GM21515 (cell line): ENCODE measurements around the gene IRGQ.
A peak's percentile ranks its signal among the peaks of the same experiment; 100 is the strongest.
"Not testable (repeated sequence)": the region's sequence is repeated elsewhere in the genome, so short reads cannot be mapped to it uniquely, and the experiment has no call there.

Source experiments
- ATAC-seq: cut with Tn5 transposase; IDR thresholded peaks from one replicate; pipeline ENCODE4 v1.9.1; 2021; ENCODE audit not compliant: unreplicated experiment

Gene IRGQ

DNA sequence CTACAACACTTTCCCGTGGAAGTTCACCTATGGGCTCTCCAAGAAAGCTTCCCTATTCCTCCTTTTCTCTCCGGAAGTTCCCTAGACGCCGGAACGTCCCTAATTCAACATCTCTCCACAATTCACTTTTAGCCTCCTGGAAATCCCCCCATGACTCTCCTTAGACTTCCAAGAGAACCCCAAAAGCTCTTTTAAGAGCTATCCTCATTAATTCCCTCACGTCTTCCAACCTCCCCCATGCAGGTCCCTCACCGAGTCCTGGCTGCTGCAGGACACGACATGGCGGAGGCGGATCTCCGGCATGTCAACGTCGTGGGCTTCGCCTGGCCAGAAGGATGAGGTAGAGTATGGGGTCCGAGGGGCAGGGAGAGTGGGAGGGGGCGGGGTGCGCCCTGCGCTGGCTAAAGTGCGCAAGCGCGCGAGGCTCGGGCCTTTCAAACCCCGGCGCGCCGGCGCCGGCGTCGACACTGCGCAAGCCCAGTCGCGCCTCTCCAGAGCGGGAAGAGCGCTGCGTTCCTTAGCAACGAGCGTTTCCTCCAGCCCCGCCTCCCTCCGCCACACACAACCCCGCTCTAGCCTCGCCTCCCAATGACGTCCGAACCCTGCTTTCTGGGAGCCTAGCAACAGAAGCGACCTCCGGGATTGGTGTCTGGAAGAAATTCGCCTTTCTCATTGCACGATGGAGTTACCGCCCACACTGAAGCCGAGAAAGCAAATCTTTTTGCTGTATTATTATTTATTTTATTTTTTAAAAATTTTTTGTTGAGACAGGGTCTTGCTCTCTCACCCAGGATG lies 20.6 kb downstream of the IRGQ start, which contains the start of the genes PINLYP and XRCC1:
Gene PINLYP, plus strand, starts transcription at position 646 of the 795 bp plus-strand sequence. CDS start 1,391 bp downstream, outside the sequence.
Gene XRCC1, minus strand, starts transcription at position 372 of the 795 bp plus-strand sequence. Its CDS starts 69 bp downstream, at position 303.
- ATAC-seq, result peak; percentile 90

DNA sequence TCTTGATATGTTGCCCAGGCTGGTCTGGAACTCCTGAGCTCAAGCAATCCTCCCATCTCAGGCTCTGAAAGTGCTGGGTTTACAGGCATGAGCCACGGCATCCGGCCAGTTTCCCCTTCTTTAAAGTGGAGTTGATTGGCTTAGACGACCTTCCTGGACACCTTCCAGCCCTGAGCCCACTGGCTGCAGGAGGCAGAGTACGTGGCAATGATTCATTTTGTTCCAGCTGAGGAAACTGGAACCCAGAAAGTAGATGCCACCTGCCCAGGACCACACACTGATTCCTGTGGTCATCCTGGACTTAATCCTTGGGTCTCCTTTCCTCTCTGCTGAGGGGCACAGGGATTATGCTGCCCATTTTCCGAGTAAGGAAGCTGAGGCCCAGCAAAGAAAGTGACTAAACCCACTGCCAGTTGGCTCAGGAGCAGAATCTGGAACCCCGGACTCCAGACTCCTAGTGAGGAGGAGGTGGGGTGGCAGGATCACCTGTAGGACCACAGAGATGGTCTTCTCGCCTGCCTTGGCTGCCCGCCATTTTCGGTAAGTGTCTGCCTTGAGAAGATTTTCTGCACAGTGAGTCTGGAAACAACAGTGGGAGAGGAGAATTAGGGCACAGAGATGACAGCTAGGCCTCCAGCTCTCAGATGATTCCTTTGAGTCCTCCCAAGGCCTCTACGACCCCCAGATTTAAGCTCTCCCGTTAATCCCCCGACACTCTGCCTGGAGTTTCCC lies 21.3 kb downstream of the IRGQ start:
- no peak for ATAC-seq

DNA sequence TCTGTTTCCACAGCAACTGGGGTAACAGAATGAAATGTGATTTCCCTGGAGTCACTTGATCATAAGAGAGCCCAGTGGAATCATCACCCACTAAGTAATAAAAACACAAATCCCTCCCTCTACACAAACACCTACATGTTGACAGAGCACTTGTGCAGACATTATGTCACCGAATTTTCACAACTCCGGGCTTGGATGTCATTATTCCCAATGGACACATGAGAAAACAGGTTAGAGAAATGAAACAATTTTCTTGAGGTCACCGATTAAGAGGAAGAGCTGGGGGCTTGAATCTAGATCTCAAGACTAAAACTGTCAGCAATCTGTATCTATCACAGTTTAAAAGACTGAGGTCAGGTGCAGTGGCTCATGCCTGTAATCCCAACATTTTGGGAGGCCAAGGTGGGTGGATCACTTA lies 23.8 kb downstream of the IRGQ start:
- ATAC-seq, result no peak

DNA sequence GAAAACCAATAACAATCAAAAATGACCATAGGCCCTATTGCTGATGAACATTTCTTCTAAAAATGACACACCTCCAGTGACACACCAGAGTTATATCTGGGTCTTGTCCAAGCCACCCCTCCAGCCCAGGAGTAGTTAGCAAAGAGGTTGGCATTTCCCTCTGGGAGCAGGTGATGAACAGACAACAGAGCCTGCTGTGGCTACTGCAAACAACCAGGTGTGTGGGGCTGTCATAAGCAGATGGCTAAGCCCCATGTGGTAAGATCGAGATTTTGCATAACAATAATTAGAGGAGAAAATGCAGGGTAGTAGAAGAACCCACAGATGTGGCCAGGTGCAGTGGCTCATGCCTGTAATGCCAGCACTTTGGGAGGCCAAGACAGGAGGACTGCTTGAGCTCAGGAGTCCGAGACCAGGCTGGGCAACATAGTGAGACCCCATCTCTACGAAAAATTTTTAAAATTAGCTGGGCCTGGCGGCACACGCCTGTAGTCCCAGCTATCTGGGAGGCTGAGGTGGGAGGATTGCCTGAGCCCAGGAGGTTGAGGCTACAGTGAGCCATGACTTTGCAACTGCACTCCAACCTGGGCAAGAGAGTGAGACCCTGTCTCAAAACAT lies 25.7 kb downstream of the IRGQ start:
- ATAC-seq, result no peak

DNA sequence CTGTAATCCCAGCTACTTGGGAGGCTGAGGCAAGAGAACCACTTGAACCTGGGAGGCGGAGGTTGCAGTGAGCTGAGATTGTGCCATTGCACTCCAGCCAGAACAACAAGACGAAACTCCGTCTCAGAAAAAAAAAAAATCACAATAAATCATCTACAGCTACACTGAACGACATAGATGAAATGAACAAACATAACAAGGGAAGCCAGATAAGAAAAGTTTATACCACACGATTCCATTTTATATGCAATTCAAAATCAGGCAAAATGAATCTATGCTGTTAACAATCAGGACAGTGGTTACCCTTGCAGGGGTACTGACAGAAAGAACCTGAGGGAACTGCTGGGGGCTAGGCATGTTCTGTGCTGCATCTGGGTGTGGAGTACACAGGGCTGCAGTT lies 26.3 kb downstream of the IRGQ start:
- no peak for ATAC-seq

DNA sequence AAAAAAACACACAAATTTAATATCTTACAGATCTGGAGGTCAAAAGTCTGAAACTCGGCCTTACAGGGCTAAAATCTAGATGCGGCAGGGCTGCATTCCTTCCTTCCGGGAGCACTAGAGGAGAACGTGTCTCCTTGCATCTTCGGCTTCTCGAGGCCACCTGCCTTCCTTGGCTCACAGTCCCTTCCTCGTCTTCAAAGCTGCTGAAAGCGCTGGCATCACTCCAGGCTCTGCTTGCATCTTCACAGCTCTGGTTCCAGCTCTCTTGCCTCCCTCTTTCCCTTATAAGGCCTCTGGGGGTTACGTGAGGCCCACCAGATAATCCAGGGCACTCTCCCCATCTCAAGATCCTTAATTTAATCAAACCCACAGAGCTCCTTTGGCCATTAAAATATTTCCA lies 31.1 kb downstream of the IRGQ start:
- no peak for ATAC-seq

DNA sequence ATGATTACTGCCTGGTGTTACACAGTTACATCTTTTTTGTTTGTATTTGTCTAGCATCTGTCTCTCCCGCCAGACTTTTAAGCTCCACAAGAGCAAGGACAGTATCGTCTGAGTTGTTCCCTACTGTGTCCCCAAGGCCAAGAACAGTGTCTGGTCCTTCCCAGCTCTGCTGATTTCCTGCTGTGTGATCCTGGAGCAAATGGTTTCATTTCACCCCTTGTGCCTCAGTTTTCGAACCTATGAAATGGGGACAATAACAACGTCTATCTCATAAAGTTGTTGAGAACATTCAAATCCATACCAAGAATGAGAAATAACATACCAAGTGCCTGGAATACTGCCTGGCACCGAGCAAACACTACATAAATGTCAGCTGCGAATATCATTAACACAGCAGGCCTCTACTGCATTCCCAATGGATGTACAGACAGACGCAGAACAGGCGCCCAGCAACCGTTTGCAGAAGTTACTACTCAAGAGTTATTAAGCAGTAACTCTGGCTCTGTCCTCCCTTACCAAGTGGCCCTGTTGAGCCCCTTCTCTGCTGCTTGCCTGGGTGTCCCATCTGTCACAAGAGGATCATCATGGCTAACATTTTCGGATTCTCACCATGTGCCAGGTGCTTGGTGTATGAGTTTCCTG lies 32.0 kb downstream of the IRGQ start:
- ATAC-seq, result no peak

DNA sequence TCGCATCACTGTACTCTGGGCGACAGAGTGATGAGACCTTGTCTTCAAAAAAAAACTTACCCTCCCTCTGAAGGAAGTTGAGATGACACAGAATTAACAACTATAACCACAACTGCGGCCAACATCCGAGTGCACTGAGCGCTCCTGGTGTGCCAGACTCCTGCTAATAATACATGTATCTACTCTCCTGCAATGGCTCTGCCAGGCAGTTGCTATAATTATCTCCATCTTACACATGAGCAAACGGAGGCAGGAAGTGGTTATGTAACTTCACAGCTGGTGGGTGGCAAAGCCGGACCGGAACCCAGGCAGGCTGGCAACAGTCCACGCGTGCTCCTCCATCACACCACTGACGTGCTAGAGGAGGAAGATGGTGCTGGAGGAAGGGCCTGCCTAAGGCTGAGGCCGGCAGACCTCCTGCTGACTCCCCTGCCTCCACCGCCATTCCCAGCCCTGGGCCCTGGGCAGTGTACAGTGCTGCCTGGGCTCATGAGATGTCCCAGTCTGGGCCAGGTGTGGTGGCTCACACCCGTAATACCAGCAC lies 33.2 kb downstream of the IRGQ start:
- no peak for ATAC-seq

DNA sequence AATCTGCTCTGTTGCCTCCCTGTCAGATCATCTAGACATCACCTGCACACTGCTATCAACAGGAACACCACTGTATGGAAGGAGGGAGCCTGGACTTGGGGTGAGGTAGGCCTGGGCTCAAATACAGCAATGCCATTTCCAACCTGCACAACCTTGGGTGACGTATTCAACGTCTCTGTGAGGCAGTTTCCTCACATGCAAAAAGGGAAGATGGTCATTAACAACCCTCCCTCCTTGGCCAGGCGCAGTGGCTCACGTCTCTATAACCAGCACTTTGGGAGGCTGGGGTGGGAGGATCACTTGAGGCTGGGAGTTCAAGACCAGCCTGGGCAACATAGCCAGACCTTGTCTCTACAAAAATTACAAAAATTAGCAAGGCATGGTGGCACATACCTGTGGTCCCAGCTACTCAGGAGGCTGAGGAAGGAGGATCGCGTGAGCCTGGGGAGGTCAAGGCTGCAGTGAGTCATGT lies 33.7 kb downstream of the IRGQ start:
- ATAC-seq, result no peak

DNA sequence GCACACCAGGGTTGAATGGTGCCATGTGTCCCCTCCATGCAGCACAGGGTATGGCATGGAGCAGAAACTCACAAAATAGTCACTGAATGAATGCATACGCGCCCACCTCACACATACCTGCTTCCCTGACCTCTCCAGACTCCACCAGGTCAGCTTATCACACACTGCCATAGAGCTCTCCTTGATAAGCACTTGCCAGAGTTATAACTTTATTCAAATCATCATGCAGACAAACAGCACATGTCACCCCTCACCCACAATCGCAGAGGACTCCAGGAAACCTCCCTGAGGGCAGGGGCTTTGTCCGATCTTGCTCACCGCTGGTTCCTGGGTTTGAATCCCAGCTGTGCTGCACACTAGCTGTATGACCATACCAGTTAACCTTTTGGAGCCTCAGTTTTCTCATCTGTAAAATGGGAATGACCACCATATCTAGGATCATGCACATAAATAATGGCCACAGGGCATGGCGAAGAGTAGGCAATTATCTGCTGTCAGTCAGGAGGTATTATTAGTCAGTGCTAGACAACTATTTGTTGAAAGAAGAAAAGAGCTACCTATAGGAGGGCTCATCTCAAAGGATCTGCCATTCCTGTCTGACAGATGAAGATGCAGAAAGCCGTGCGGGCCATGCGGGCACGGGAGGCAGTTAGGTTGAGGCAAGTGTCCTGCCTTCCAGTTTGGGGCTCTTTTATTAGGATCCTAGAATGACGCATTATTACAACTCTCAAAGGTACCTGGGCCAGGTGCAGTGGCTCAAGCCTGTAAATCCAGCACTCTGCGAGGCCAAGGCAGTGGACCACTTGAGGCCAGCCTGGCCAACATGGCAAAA lies 34.6 kb downstream of the IRGQ start:
- no peak for ATAC-seq

DNA sequence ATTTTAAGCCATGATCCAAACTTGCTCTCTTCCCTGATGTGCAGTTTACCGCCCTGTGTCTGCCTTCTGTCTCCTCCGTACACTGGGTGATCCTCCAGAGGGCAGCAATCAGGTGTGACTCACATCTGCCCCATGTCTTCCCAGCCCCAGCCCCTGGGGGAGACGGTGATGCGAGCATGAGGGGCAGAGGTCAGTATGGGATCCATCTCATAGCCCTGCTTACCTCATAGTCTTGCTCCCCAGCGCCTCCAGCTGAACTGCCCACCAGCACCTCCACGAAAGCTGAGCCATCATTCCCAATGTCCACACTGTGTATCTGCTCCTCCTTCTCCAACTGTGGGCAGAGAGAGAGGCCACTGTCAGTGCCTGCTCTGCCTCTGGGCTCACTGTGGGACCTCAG lies 35.2 kb downstream of the IRGQ start:
- ATAC-seq, result no peak

DNA sequence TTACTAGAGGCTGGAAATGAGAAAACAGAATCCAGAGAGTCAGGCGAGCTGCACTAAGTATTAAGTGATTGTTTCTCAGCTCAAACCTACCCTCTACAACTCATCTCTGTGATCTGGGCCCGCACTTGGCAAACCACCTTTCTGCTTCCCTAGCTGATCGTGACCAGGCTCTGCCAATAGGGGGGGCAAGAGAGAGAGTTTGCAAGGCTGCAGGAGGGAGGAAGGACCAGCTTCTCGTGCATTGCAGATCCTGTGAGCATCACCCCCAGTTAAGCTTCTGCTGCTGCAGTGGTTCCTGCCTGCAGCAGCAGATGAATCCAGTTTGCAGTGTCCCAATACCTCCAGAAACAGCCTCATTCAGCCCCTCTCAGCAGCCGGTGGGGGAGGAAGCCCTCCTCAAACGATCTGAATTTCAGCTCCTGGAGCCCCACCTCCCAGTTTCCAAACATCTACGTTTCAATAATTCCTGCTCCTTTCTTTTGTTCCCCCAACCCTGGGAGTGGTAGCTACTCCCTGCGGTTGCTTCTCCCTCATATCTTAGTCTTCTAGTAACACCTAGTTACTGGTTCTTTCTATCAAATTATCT lies 40.7 kb downstream of the IRGQ start:
- ATAC-seq, result no peak

DNA sequence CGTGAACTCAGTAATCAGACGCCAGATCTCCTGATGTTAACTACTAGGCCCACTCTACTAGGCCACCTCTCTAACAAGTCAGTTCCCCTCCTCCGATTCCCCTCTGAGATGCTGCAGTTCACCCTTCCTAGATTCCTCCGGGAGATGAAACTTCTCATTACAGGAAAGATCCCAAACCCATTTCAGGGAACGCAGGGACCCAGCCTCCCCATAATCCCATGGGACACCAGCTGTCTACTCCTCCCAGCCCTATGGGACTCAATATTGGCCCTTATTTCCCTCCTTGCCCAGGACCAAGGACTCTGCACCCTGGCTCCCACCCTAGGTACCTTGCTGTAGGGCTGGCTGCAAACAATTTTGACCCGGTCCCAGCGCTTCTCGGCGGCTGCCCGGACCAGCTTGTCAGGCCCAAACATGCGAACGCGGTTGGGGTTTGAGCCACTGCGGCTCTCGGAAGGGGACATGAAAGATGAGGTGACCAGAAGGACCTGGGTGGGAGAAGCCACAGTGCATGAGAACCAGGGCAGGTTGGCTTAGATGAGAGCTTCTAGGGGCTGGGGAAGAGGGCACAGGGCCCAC lies 41.5 kb downstream of the IRGQ start:
- no peak for ATAC-seq

DNA sequence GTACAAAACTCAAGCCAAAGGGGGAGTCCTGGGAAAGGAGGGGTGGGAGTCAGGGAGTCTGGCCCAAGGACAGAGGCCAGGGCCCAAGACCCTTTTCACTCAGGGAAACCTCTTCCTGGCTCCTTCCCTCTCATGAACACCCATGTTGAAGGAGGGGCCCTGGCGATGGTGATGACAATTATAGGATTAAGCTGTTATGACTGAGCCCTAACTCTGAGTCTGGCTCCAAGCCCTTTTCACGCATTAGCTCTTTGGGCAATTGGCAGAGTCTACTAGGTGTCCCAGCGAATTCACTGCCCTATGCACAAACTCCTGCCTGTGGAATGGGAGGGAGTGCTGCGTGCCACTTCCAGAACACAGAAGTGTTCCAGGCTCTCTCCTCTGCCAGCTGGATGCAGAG lies 42.3 kb downstream of the IRGQ start:
- ATAC-seq, result no peak

DNA sequence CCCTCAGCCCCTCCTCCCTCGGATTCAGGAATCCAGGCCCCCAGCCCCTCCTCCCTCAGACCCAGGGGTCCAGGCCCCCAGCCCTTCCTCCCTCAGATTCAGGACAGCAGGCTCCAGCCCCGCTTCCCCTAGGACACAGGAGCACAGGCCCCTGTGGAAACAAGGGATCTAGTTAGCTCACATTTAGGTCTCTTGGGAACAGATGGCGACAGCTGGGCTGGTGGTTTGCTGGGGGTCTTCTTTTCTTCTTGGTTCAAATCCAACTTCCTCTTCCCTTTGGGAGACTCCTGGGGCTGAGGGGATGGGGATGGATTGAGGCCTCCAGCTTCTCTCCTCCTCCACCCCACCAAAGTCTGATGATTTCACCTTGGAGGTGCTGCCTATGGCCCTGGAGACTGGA lies 43.3 kb downstream of the IRGQ start:
- ATAC-seq, result no peak

DNA sequence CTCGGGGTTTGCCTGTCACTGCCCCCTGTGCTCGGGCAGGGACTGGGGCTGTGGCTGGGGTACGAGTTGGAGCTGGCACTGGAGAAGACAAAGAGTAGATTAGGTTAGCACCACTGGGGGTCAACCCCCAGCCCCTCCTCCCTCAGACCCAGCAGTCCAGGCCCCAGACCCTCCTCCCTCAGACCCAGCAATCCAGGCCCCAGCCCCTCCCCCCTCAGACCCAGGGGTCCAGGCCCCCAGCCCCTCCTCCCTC lies 43.8 kb downstream of the IRGQ start:
- no peak for ATAC-seq

DNA sequence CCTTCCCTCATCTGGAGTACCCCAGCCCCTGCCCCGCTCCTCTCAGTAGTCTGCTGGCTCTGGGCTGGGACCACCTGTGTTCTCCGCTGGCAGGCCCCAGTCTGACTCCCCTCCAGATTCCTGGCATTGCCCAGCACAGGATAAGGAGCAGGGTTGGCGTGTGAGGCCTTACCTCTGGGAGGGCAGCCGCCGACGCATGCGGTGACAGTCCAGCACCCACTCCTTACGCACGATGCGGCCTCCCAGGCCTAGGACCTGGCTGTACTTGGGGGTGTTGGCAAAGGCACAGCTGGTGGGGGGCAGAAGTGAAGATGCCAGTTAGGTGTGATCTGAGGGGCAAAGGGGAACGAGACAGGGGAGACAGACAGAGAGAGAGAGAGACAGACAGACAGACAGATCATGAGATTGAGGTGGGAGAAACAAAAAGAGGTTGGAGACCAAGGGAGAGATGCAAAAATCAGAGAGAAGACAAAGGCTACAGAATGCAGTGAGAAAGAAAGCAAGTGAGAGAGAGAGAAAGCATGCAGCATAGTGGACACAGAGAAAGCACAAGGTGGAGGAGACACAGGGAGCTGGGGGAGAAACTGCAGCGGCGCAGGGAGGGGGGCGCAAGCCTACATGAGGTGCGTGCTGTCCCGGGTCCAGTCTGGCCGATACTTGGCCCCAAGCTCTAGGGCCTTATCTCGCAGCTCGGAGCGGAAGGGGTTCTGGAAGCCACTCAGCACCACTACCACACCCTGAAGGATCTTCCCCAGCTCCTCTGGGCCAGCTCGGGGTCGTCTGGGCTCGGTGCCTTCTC lies 44.3 kb downstream of the IRGQ start:
- ATAC-seq, result no peak

DNA sequence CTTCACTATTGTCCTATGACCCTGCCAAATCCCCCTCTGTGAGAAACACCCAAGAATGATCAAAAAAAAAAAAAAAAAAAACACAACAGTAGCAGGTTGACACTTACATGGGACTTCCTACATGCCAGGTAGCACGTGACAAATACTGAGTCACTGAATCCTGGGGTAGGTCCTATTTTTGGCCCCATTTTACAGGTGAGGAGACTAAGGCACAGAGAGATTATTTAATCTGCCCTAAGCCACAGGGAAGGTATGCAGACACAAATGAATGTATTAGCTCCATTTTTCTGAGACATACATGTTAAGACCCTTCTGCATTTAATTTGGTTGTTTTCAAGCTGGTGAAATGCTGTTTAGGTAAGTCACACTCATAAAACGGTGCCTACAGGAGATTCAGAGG lies 47.2 kb downstream of the IRGQ start:
- ATAC-seq, result no peak

DNA sequence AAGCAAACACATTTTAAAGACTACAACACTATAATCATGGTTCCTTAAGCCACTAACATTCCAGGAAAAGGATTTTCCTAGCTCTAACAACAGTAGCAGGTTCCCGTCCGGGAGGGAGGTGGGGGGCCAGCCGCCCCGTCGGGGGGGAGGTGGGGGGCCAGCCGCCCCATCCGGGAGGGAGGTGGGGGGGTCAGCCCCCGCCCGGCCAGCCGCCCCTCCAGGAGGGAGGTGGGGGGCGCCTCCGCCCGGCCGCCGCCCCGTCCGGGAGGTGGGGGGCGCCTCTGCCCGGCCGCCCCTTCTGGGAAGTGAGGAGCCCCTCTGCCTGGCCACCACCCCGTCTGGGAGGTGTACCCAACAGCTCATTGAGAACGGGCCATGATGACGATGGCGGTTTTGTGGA lies 48.0 kb downstream of the IRGQ start:
- ATAC-seq, result not testable (repeated sequence)
